Neural progenitor cell (in vitro differentiated cells): ENCODE results near the gene PNPLA3.

Experiments used
- CTCF ChIP-seq: fragments of 200-600 bp; sonication (generic); IDR thresholded peaks from 2 replicates; pipeline ENCODE4 v1.5.1; 2017; ENCODE audit warnings: antibody characterized with exemption, mild to moderate bottlenecking
- EZH2phosphoT487 ChIP-seq: fragments of 200-600 bp; sonication (generic); IDR thresholded peaks from 2 replicates; pipeline ENCODE4 v1.6.1; 2017; ENCODE audit warnings: antibody characterized with exemption

- TF ChIP-seq EZH2phosphoT487 (no peak), CTCF (no peak)
Measured at GRCh38 chr22:43888740-43889139, 34.9 kb upstream of the PNPLA3 start.
